Breast epithelium (tissue), 3 donors: ENCODE data around the gene RHOJ.

Source experiments
- POLR2A ChIP-seq: fragments of 450-650 bp; IDR thresholded peaks from one replicate; pipeline ENCODE4 v1.6.1; 2016; ENCODE audit warnings: antibody characterized with exemption, mild to moderate bottlenecking, moderate library complexity
- POLR2AphosphoS5 ChIP-seq, 3 donors: sonication (generic); formaldehyde crosslinking; IDR thresholded peaks; one replicate each; pipeline ENCODE4 v1.6.1; 2017; ENCODE audit warnings: antibody characterized with exemption in 3 of 3
- TF ChIP-seq, protein P1 (sequence below), 3 donors: fragments of 450-650 bp; IDR thresholded peaks; one replicate each; pipeline ENCODE4 v1.5.1; 2016 to 2017; ENCODE audit warnings: antibody characterized with exemption in 3 of 3, mild to moderate bottlenecking in 3 of 3, moderate library complexity in 3 of 3

DNA sequence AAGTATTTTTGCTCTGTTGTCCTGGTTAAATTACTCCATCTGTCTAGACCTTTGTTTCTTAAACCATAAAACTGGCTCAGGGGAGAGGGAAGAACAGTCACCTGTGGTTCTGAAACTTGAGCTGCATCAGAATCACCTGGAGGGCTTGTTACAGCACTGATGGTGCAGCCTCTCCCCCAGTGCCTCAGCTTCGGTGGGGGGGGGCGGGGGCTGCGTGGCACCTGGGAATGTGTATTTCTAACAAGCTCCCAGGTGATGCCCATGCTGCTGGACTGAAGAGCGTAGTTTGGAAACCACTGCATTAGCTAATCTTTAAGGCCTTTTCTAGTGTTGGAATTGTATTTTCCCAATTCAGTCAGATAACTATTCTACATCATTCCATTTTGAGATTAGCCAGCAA is 71.8 kb downstream of the RHOJ start:
- TF ChIP-seq, protein P1, sequence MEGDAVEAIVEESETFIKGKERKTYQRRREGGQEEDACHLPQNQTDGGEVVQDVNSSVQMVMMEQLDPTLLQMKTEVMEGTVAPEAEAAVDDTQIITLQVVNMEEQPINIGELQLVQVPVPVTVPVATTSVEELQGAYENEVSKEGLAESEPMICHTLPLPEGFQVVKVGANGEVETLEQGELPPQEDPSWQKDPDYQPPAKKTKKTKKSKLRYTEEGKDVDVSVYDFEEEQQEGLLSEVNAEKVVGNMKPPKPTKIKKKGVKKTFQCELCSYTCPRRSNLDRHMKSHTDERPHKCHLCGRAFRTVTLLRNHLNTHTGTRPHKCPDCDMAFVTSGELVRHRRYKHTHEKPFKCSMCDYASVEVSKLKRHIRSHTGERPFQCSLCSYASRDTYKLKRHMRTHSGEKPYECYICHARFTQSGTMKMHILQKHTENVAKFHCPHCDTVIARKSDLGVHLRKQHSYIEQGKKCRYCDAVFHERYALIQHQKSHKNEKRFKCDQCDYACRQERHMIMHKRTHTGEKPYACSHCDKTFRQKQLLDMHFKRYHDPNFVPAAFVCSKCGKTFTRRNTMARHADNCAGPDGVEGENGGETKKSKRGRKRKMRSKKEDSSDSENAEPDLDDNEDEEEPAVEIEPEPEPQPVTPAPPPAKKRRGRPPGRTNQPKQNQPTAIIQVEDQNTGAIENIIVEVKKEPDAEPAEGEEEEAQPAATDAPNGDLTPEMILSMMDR (IDR thresholded peaks at IDR 0.05): no peak
- TF ChIP-seq POLR2A (no peak), POLR2AphosphoS5 (IDR thresholded peaks at IDR 0.05) (no peak)
